ENCODE results near the gene DOP1A.

DNA sequence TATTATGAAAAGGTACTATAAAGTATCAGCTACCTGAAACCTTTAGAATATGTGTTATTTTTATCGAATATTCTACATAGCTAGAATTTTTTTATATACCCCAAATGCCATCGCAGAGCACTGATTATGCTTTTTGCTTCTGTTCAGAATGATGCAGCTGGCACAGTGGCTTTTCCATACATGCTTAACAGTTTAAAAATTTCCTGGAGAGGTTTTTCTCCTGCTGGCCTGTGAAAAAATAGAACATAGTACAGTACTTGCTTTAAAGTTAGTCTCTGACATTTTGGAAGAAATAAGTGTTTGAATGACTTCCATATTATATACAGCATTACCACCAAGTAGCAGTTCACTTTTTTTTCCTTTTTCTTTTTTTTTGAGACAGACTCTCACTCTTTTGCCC is 5.3 kb downstream of the DOP1A start:
- TF ChIP-seq CTCF (IDR thresholded peaks at IDR 0.05) (no peak), POLR2A (IDR thresholded peaks at IDR 0.05) (no peak), EP300 (IDR thresholded peaks at IDR 0.05) (no peak), POLR2AphosphoS5 (IDR thresholded peaks at IDR 0.05) (no peak)
